Upper lobe of left lung (tissue), 4 donors: ENCODE data around the gene ESYT1.

Experiments
- CTCF ChIP-seq, 6 experiments: fragments of 450-650 bp in 4 of 6; fragments of 200-600 bp in 2 of 6; sonication (generic) in 2 of 6; IDR thresholded peaks; one replicate each; pipeline ENCODE4 v1.5.1; 2016 to 2019; ENCODE audit warnings: antibody characterized with exemption in 6 of 6
- POLR2AphosphoS5 ChIP-seq, 2 donors: sonication (generic); formaldehyde crosslinking; IDR thresholded peaks; one replicate each; pipeline ENCODE4 v1.5.1; 2017; ENCODE audit warnings: antibody characterized with exemption in 2 of 2

- TF ChIP-seq POLR2AphosphoS5 (IDR thresholded peaks at IDR 0.05), result no peak
- no peak for TF ChIP-seq CTCF (IDR thresholded peaks at IDR 0.05)
These were observed 49.6 kb upstream of the ESYT1 start for GRCh38 chr12:56078427-56078826.
